GM10266 (cell line): ENCODE data around the gene PCDH10.
A peak's percentile ranks its signal among the peaks of the same experiment; 100 is the strongest.

Experiments used
- DNase-seq: peaks from one replicate; pipeline ENCODE4 v3.0.0; 2012; ENCODE audit errors: extremely low spot score
- CTCF ChIP-seq: IDR thresholded peaks from 2 replicates; pipeline ENCODE4 v1.5.1; 2012; ENCODE audit warnings: mild to moderate bottlenecking, low read depth; ENCODE audit not compliant: control insufficient read depth, insufficient read depth; ENCODE audit errors: missing control alignments

PCDH10 gene, protein sequence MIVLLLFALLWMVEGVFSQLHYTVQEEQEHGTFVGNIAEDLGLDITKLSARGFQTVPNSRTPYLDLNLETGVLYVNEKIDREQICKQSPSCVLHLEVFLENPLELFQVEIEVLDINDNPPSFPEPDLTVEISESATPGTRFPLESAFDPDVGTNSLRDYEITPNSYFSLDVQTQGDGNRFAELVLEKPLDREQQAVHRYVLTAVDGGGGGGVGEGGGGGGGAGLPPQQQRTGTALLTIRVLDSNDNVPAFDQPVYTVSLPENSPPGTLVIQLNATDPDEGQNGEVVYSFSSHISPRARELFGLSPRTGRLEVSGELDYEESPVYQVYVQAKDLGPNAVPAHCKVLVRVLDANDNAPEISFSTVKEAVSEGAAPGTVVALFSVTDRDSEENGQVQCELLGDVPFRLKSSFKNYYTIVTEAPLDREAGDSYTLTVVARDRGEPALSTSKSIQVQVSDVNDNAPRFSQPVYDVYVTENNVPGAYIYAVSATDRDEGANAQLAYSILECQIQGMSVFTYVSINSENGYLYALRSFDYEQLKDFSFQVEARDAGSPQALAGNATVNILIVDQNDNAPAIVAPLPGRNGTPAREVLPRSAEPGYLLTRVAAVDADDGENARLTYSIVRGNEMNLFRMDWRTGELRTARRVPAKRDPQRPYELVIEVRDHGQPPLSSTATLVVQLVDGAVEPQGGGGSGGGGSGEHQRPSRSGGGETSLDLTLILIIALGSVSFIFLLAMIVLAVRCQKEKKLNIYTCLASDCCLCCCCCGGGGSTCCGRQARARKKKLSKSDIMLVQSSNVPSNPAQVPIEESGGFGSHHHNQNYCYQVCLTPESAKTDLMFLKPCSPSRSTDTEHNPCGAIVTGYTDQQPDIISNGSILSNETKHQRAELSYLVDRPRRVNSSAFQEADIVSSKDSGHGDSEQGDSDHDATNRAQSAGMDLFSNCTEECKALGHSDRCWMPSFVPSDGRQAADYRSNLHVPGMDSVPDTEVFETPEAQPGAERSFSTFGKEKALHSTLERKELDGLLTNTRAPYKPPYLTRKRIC

GRCh38 chr4:133148690-133149363, at the start of gene PCDH10:
PCDH10 (plus strand) TSS chr4:133149294; CDS start chr4:133150141, 847 bp downstream.
- DNase-seq, result peak; percentile 77
- TF ChIP-seq CTCF, result no peak

GRCh38 chr4:133102043-133102442, 47.1 kb upstream of the PCDH10 start:
- no peak for TF ChIP-seq CTCF
- no peak for DNase-seq

GRCh38 chr4:133102612-133103409, 46.3 kb upstream of the PCDH10 start:
- TF ChIP-seq CTCF, result no peak
- DNase-seq, result no peak

DNA sequence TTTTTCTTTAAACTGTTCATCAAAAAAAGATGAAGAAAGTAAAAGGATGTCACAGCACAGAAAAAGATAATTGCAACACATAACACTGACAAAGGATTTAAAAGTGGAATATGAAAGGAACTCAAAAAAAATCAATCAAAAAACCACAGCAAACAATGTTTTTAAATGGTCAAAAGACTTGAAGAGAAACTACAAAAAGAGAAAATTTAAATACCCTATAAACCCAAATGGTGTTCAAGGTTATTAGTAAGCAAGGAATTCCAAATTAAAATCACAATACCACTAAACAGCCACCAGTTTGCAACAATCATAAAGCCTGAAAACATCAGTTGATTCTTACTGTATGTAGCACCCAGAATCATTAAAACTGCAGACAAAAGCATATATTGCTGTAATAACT, 36.5 kb upstream of the PCDH10 start:
- no peak for TF ChIP-seq CTCF
- no peak for DNase-seq

DNA sequence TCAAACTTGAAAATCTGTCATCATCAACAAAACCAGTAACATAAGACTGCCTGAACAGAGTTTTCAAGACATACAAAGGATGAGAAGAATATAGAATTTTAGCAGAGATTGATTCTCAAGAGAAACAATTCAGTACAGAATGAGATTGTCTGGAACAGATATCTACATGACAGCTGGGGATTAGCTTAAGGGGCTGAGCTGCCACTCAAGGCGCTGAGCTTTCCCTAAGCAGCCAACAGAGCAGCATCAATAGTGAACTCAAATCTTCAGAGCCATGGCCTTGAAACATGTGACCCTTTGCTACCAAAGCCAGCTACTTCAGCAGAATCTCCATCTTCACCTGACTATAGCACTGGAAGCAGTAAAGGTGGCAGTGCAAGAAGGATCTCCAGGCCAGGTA, 24.3 kb upstream of the PCDH10 start:
- no peak for TF ChIP-seq CTCF
- no peak for DNase-seq

DNA sequence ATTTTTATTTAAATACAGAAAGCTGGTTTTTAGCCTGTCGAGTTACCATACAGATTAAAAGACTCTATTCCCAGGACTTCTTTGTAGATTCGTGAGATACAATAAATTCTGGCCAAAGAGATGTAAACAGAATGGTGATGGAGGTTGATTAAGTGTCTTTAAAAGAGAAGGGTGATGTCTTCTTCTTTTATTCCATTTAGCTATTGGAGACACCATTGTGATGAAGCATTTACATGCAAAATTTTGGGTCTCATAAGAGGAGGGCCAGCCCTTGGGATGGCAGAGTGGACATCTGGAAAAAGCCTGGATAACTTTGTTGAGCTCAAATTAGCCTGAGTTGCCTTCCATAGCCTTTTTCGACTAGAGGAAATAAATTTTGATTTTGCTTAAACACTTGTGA, 21.6 kb upstream of the PCDH10 start:
- no peak for DNase-seq
- no peak for TF ChIP-seq CTCF
